AG04450 (cell line): ENCODE data around the gene OTUB2. TPM values are rescaled to one million over a fixed set of nuclear protein-coding genes. Genes with fewer than 3 reads are reported as not detected.

Source experiments
- CTCF ChIA-PET: fragments of 300-600, 350-600 bp; formaldehyde crosslinking; extraction: SDS; loops from one replicate; lab custom pipeline; 2022; ENCODE audit warnings: antibody characterized with exemption, inconsistent platforms; lab: Charles Lee
- POLR2A ChIA-PET: fragments of 350-600 bp; formaldehyde crosslinking; extraction: SDS; loops from one replicate; lab custom pipeline; 2021; ENCODE audit warnings: antibody characterized with exemption, inconsistent platforms; lab: Yijun Ruan, JAX
- DNase-seq: peaks from one replicate; pipeline ENCODE4 v3.0.0-alpha.2; 2011; ENCODE audit warnings: low read depth, low spot score
- H3K27ac ChIP-seq: one replicate; pipeline ENCODE4 v1.5.1; 2012; ENCODE audit warnings: low read depth, low read length, control low read depth
- H3K27me3 ChIP-seq: one replicate; pipeline ENCODE4 v1.6.0; 2012; ENCODE audit warnings: low read length; ENCODE audit not compliant: control insufficient read depth, insufficient read depth
- H3K4me3 ChIP-seq: 2 replicates; pipeline ENCODE4 v1.5.1; 2011; ENCODE audit warnings: mild to moderate bottlenecking, low read depth, low read length, control low read depth
- H3K9me3 ChIP-seq: 2 replicates; pipeline ENCODE4 v1.5.1; 2012; ENCODE audit warnings: low read length; ENCODE audit not compliant: control insufficient read depth, insufficient read depth
- CTCF ChIP-seq: IDR thresholded peaks from 2 replicates; pipeline ENCODE4 v1.5.1; 2011; ENCODE audit warnings: low read depth, low read length, control low read depth, inconsistent platforms
- polyA plus RNA-seq: library from polyadenylated mRNA; depleted of rRNA; stranded (reverse); fragments of >200 nt; gene quantifications from 2 replicates; pipeline ENCODE4 v1.2.3, GENCODE V29; 2011

The OTUB2 gene
- polyA plus RNA-seq, 1 experiment: 2.3 TPM

- Histone ChIP-seq H3K27me3 (no peaks in the 10 kb centered on the region), H3K9me3 (peaks cover 7% of the 10 kb centered on the region), H3K4me3 (no peak overlapping the region), H3K27ac (no peak overlapping the region)
- TF ChIP-seq CTCF: no peak
- ChIA-PET CTCF (interaction anchor here (0.7 to 0.9 kb wide), 3 partner anchors 10 to 154 kb away, joined by 3 read pairs; no protein-coding TSS in a partner anchor), POLR2A (no interaction called here)
- DNase-seq: no peak
Observed at GRCh38 chr14:93978735-93979134, 47.4 kb upstream of the OTUB2 start.

GRCh38 chr14:93980456-93981201 is 45.5 kb upstream of the OTUB2 start:
- POLR2A ChIA-PET: no interaction called here
- peaks cover 7% of the 10 kb centered on the region for H3K9me3 ChIP-seq
- no peak overlapping the region for H3K4me3 ChIP-seq
- peak overlapping the region; percentile 31 for H3K27ac ChIP-seq
- DNase-seq: peak; percentile 42
- TF ChIP-seq CTCF: no peak
- CTCF ChIA-PET: interaction anchor here (1.0 to 5.0 kb wide), 3 partner anchors 10 to 41 kb away, joined by 3 to 14 read pairs (median 4); no protein-coding TSS in a partner anchor
- no peaks in the 10 kb centered on the region for H3K27me3 ChIP-seq

GRCh38 chr14:93981316-93982229 is 44.6 kb upstream of the OTUB2 start:
- Histone ChIP-seq H3K27me3 (no peaks in the 10 kb centered on the region), H3K27ac (no peak overlapping the region), H3K4me3 (no peak overlapping the region), H3K9me3 (peaks cover 7% of the 10 kb centered on the region)
- no peak for TF ChIP-seq CTCF
- CTCF ChIA-PET: interaction anchor here (0.9 to 5.0 kb wide), 4 partner anchors 11 to 151 kb away, joined by 3 to 14 read pairs (median 4); no protein-coding TSS in a partner anchor
- DNase-seq: no peak
- POLR2A ChIA-PET: no interaction called here

- TF ChIP-seq CTCF: no peak
- ChIA-PET CTCF (interaction anchor here (0.9 to 5.0 kb wide), 4 partner anchors 11 to 150 kb away, joined by 3 to 14 read pairs (median 3); no protein-coding TSS in a partner anchor), POLR2A (no interaction called here)
- H3K27me3 ChIP-seq: no peaks in the 10 kb centered on the region
- H3K9me3 ChIP-seq: peaks cover 7% of the 10 kb centered on the region
- H3K4me3 ChIP-seq: no peak overlapping the region
- no peak for DNase-seq
- H3K27ac ChIP-seq: no peak overlapping the region
Observed at GRCh38 chr14:93982230-93983007, 43.7 kb upstream of the OTUB2 start.
